ENCODE measurements around the gene PASK.
"Not testable (repeated sequence)": the region's sequence is repeated elsewhere in the genome, so short reads cannot be mapped to it uniquely, and the experiment has no call there.

Gene PASK

DNA sequence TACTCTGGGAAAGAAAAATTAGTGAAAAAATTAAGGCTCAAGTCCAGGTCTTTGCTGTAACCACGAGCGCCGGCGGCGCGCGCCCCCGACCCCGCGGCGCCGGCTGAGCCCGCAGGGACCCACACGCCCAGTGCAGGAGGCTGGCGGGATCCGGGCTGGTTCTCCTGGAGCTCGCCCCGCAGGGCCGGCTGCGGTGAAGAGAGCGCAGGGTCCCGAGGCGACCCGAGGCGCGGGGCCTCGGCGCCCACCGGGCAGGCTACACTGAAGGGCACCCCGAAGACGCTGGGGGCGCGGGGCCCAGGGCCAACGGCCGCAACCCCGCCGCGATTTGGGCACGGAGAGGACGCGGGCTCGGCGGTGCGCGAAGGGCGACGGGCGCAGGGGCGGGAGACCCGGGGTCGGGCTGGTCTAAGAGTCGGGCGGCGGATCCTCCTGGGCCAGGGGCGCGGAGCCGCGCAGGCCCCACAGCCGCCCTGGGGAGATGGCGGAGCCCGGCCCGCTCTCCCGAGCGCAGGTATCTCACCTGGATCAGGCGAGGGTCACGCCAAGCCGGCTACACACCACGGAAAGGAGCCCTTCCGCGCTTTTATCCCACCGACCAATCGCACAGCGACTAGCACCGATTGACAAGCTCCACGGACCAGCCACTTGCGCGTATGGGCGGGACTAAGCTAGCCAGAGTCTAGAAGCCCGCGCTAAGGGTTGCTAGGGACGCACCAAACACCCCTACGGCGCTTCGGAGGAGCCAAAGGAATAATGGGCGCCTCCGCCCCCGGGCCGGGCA lies at the start of gene PASK:
Gene PASK, minus strand, starts transcription at position 582 of the 784 bp plus-strand sequence. CDS start 6,440 bp downstream, outside the sequence.
- Mint-ChIP-seq H3K36me3 (ENCODE audit: low read depth) (peaks cover 6% of the 10 kb centered on the region), H3K4me1 (peaks cover 25% of the 10 kb centered on the region), H3K4me3 (peak within 1 kb of the TSS; percentile 95 to 97 (median 97)), H3K27ac (peak within 1 kb of the TSS; percentile 33 to 86 (median 81)), H3K9me3 (no peaks in the 10 kb centered on the region), H3K27me3 (ENCODE audit: low read depth) (no peaks in the 10 kb centered on the region)
- TF ChIP-seq, protein P1, sequence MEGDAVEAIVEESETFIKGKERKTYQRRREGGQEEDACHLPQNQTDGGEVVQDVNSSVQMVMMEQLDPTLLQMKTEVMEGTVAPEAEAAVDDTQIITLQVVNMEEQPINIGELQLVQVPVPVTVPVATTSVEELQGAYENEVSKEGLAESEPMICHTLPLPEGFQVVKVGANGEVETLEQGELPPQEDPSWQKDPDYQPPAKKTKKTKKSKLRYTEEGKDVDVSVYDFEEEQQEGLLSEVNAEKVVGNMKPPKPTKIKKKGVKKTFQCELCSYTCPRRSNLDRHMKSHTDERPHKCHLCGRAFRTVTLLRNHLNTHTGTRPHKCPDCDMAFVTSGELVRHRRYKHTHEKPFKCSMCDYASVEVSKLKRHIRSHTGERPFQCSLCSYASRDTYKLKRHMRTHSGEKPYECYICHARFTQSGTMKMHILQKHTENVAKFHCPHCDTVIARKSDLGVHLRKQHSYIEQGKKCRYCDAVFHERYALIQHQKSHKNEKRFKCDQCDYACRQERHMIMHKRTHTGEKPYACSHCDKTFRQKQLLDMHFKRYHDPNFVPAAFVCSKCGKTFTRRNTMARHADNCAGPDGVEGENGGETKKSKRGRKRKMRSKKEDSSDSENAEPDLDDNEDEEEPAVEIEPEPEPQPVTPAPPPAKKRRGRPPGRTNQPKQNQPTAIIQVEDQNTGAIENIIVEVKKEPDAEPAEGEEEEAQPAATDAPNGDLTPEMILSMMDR (IDR thresholded peaks at IDR 0.05; ENCODE audit: unreplicated experiment in 3 of 3), result no peak

DNA sequence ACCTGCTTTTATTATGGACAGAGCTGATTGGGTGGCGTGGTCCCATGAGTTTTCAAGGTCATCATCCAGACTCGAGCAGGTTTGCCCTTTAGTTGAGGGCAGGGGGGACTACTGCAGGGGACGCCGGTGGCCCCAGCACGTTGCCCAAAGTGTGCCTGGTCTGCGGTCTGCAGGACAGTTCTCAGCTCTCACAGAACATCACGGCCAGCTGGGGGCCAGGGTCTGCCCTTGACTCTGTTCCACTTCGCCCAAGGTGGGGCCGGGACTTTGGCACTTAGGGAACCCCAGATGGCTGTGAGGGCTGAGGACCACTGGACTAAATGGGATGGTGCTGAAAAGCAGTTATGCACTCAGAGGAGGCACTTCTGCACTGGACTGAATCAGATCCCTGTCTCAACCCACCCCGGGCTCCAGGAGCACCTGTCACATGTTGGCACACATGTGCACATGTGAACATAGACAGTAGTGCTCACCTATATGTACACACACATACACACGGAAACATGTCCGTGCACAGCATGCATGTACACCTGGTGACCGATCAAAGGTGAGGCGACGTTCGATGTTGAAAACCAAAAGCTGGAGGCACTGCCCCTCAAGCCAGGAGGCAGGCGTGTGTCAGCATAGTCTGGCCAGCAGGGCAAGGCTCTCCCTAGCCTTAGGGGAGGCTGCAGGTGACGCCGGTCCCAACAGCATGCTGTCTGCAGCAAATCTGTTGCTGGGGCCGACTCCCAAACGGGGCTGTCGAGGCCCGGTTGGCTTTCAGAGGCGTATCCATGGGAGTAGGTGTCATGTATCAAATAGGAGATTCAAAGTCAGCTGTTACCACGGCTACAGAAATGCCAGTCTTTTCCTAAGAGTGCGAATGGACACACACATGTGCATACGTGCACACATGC lies 49.4 kb upstream of the PASK start:
- H3K27me3 Mint-ChIP-seq (ENCODE audit: low read depth), result no peaks in the 10 kb centered on the region
- H3K4me3 Mint-ChIP-seq, result no peak overlapping the region
- TF ChIP-seq, protein P1 (IDR thresholded peaks at IDR 0.05; ENCODE audit: unreplicated experiment in 3 of 3), result no peak
- H3K9me3 Mint-ChIP-seq, result no peaks in the 10 kb centered on the region
- peaks cover 5% of the 10 kb centered on the region for H3K4me1 Mint-ChIP-seq
- H3K36me3 Mint-ChIP-seq (ENCODE audit: low read depth), result no peaks in the 10 kb centered on the region
- no peak overlapping the region for H3K27ac Mint-ChIP-seq

DNA sequence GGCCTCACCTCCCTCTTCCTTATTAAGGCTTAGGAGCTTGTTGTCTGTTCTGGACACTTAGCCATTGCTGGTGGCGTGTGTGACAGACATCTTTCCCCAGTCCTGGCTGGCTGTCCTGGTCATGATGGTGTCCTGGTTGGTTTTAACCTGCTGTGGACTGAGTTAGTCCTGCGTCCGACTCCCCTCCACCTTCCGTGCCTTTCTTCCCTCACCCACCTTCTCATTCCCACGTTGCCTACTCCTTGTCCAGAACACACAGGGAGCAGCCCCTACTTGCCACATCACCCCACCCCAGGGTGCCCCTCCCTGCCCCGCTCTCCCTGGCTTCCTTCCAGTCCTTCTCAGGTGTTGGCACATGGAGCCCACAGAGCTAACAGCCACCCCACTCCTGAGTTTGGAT lies 48.7 kb upstream of the PASK start:
- Mint-ChIP-seq H3K27me3 (ENCODE audit: low read depth) (no peaks in the 10 kb centered on the region), H3K4me3 (no peak overlapping the region), H3K27ac (no peak overlapping the region), H3K9me3 (no peaks in the 10 kb centered on the region), H3K4me1 (peaks cover 5% of the 10 kb centered on the region), H3K36me3 (ENCODE audit: low read depth) (no peaks in the 10 kb centered on the region)
- TF ChIP-seq, protein P1 (IDR thresholded peaks at IDR 0.05; ENCODE audit: unreplicated experiment in 3 of 3), result no peak

DNA sequence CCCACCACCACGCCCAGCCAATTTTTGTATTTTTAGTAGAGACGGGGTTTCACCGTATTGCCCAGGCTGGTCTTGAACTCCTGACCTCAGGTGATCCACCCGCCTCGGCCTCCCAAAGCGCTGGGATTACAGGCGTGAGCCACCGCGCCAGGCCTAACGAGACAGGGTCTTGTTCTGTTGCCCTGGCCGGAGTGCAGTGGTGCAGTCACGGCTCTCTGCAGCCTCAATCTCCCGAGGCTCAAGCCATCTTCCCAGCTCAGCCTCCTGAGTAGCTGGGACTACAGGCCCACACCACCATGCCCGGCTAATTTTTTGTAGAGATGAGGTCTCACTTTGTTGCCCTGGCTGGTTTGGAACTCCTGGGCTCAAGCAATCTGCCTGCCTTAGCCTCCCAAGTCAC lies 48.0 kb upstream of the PASK start:
- not testable (repeated sequence) for H3K36me3 Mint-ChIP-seq (ENCODE audit: low read depth); H3K9me3 Mint-ChIP-seq; H3K4me1 Mint-ChIP-seq; H3K4me3 Mint-ChIP-seq; H3K27ac Mint-ChIP-seq; H3K27me3 Mint-ChIP-seq (ENCODE audit: low read depth)

DNA sequence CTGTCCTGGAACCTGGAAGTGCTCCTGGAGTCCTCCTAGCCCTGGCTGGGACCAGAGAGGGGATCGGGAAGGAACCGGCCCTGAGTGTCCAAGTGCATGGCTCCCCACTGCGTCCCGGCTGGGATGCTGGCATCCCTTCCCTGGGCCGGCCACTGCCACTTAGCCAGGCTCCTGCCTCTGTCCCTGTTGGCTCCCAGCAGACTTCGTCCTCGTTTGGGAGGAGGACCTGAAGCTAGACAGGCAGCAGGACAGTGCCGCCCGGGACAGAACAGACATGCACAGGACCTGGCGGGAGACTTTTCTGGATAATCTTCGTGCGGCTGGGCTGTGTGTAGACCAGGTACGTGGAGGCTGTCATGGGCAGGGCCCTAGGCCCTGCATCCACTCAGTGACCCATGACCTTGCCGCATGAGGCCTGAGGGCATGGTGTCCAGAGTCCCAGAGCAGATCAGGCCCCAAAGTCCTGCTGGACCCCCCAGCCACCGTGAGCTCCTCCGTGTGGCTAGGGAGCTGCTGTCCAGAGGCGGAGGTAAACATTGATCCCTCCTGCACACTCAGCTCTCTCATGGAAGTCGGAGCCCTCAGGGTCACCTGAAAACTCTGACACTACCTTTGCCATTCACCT lies 46.3 kb upstream of the PASK start:
- no peaks in the 10 kb centered on the region for H3K27me3 Mint-ChIP-seq (ENCODE audit: low read depth)
- no peak overlapping the region for H3K27ac Mint-ChIP-seq
- no peaks in the 10 kb centered on the region for H3K36me3 Mint-ChIP-seq (ENCODE audit: low read depth)
- peaks cover 5% of the 10 kb centered on the region for H3K4me1 Mint-ChIP-seq
- no peaks in the 10 kb centered on the region for H3K9me3 Mint-ChIP-seq
- no peak overlapping the region for H3K4me3 Mint-ChIP-seq
- TF ChIP-seq, protein P1 (IDR thresholded peaks at IDR 0.05; ENCODE audit: unreplicated experiment in 3 of 3), result no peak

DNA sequence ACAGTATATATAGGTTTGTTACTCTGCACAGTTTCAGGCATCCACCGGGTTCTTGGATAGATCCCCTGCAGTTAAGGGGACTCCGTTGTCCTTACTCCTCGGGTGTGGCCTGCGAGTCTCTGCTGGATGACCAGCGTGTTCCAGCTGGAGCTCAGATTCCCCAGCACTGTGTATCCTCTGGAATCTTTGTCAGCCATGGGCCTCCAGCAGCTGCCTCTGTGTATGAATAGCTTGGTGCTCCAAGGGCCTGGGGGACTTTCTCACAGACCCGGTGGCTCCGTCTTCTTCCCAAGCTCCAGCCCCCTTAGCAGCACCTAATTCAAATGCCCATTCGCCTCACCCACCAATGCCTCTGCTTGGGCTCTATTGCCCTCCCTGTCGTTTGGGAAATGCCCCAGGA lies 45.5 kb upstream of the PASK start:
- TF ChIP-seq, protein P1 (IDR thresholded peaks at IDR 0.05; ENCODE audit: unreplicated experiment in 3 of 3), result no peak
- Mint-ChIP-seq H3K27me3 (ENCODE audit: low read depth) (no peaks in the 10 kb centered on the region), H3K27ac (no peak overlapping the region), H3K9me3 (no peaks in the 10 kb centered on the region), H3K4me3 (no peak overlapping the region), H3K4me1 (peaks cover 5% of the 10 kb centered on the region), H3K36me3 (ENCODE audit: low read depth) (no peaks in the 10 kb centered on the region)

Measured in nephron (organoid).